HepG2 (cell line): ENCODE results near the gene KLF16.

Experiments used
- ARID4A ChIP-seq: sonication (generic); formaldehyde crosslinking; IDR thresholded peaks from 2 replicates; pipeline ENCODE4 v1.5.0; 2020; ENCODE audit warnings: mild to moderate bottlenecking, missing genetic modification reagents, borderline replicate concordance
- FOXK2 ChIP-seq: fragments of 450-650 bp; IDR thresholded peaks from 2 replicates; pipeline ENCODE4 v1.6.1; 2016
- MBNL3 ChIP-seq: fragments of 250-450 bp; sonication (Bioruptor Pico); conservative IDR thresholded peaks from 2 replicates; pipeline ENCODE4 v1.8.0; 2022; ENCODE audit warnings: mild to moderate bottlenecking, inconsistent platforms
- MXI1 ChIP-seq: IDR thresholded peaks from 3 replicates; pipeline ENCODE4 v1.6.1; 2012; ENCODE audit warnings: low read depth, low read length, inconsistent platforms, borderline replicate concordance
- NR2F2 ChIP-seq: IDR thresholded peaks from 2 replicates; pipeline ENCODE4 v1.6.1; 2012; ENCODE audit warnings: low read depth, inconsistent platforms, borderline replicate concordance
- POLR2A ChIP-seq, 2 experiments: IDR thresholded peaks; 2 replicates each; pipeline ENCODE4 v1.6.1; 2011; ENCODE audit warnings: low read depth in 2 of 2, low read length in 2 of 2, mild to moderate bottlenecking in 1 of 2, moderate library complexity in 1 of 2; ENCODE audit not compliant: insufficient read depth in 1 of 2
- REST ChIP-seq, 2 experiments: IDR thresholded peaks; 2 replicates each; pipeline ENCODE4 v1.6.1; 2011 to 2012; ENCODE audit warnings: low read length in 2 of 2, borderline replicate concordance in 1 of 2, low read depth in 1 of 2, mild to moderate bottlenecking in 1 of 2, moderate library complexity in 1 of 2
- SP1 ChIP-seq, 2 experiments: fragments of 450-650 bp in 1 of 2; sonication (generic) in 1 of 2; formaldehyde crosslinking in 1 of 2; IDR thresholded peaks; 2 replicates each; pipeline versions ENCODE4 v1.4.0 to v1.6.1; 2016 to 2020; ENCODE audit warnings: missing genetic modification reagents in 1 of 2
- ZBTB26 ChIP-seq: IDR thresholded peaks from 2 replicates; pipeline ENCODE4 v1.6.1; 2016; ENCODE audit warnings: missing compliant biosample characterization, missing genetic modification reagents, borderline replicate concordance
- ZNF10 ChIP-seq: sonication (generic); formaldehyde crosslinking; IDR thresholded peaks from 2 replicates; pipeline ENCODE4 v1.4.0; 2020; ENCODE audit warnings: mild to moderate bottlenecking, low read depth, missing genetic modification reagents, borderline replicate concordance
- ZSCAN20 ChIP-seq: sonication (generic); formaldehyde crosslinking; IDR thresholded peaks from 2 replicates; pipeline ENCODE4 v1.4.0; 2020; ENCODE audit warnings: missing genetic modification reagents, mild to moderate bottlenecking, borderline replicate concordance

- TF ChIP-seq ARID4A (CRISPR knock-in tag) (no peak), ZBTB26 (CRISPR knock-in tag) (no peak), FOXK2 (no peak), REST (IDR thresholded peaks at IDR 0.05; ENCODE audit: borderline replicate concordance in 1 of 2, low read depth in 1 of 2, low read length in 2 of 2) (no peak), POLR2A (IDR thresholded peaks at IDR 0.05; ENCODE audit: insufficient read depth in 1 of 2, low read depth in 2 of 2, low read length in 2 of 2) (no peak), NR2F2 (no peak), ZSCAN20 (CRISPR knock-in tag) (no peak), ZNF10 (CRISPR knock-in tag) (no peak), SP1 (IDR thresholded peaks at IDR 0.05) (no peak), SP1 (CRISPR knock-in tag; IDR thresholded peaks at IDR 0.05) (no peak), MBNL3 (CRISPR knock-in tag) (no peak), MXI1 (no peak)
Measured at GRCh38 chr19:1832046-1832663, 31.2 kb downstream of the KLF16 start.
